Activated T-cell treated with anti-CD3 and anti-CD28 coated beads, Interleukin-2, amount 50 U/mL, for 24 hours (primary cell): ENCODE results near the gene CACNA2D3.

Source experiments
- DNase-seq: peaks from one replicate; pipeline ENCODE4 v3.0.0-alpha.2; 2020
- H3K27ac Mint-ChIP-seq: 2 replicates; pipeline ENCODE4 v1.8.0; 2020; ENCODE audit warnings: mild to moderate bottlenecking, mixed read lengths
- H3K27me3 Mint-ChIP-seq: 2 replicates; pipeline ENCODE4 v1.8.0; 2020; ENCODE audit warnings: mixed read lengths
- H3K36me3 Mint-ChIP-seq: 2 replicates; pipeline ENCODE4 v1.8.0; 2020; ENCODE audit warnings: low read depth, mixed read lengths
- H3K4me1 Mint-ChIP-seq: 2 replicates; pipeline ENCODE4 v1.8.0; 2020; ENCODE audit warnings: low read depth, mixed read lengths
- H3K4me3 Mint-ChIP-seq: 2 replicates; pipeline ENCODE4 v1.8.0; 2020; ENCODE audit warnings: mild to moderate bottlenecking, moderate library complexity, mixed read lengths
- H3K9me3 Mint-ChIP-seq: 2 replicates; pipeline ENCODE4 v1.8.0; 2020; ENCODE audit warnings: mixed read lengths

The CACNA2D3 gene

DNA sequence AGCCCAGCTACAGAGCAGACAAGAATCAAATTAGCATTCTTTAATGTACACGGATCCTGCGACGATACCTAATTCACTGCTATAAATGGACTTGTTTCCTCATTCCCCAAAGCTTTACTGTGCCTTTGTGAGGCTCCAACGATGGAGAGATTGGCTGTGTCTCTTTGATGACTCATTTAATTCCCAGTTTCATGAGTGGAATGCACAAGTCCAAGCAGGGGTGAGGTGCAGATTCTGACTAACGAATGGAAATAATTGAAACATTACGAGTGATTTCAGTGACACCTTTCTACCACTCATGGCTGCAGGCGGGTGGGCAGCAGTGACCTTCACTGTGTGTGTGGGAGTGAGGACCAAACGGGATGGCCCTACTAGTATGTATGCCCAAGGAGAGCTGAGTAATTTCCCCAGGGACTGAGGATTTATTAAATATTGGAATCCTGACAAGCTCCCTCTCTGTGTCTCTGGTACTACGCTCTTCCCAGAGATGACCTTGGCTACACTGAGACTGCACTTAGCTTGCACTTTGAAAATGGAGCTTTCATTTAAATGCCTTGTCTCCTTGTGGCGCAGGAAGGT is 156.7 kb downstream of the CACNA2D3 start:
- DNase-seq: no peak
- Mint-ChIP-seq H3K27ac (no peak overlapping the region), H3K27me3 (peaks cover 13% of the 10 kb centered on the region), H3K4me1 (no peaks in the 10 kb centered on the region), H3K4me3 (no peak overlapping the region), H3K36me3 (no peaks in the 10 kb centered on the region), H3K9me3 (peaks cover 6% of the 10 kb centered on the region)

GRCh38 chr3:54283470-54283869 is 161.1 kb downstream of the CACNA2D3 start:
- Mint-ChIP-seq H3K9me3 (peaks cover 6% of the 10 kb centered on the region), H3K4me3 (no peak overlapping the region), H3K4me1 (no peaks in the 10 kb centered on the region), H3K27me3 (peaks cover 13% of the 10 kb centered on the region), H3K27ac (no peak overlapping the region), H3K36me3 (no peaks in the 10 kb centered on the region)
- no peak for DNase-seq

DNA sequence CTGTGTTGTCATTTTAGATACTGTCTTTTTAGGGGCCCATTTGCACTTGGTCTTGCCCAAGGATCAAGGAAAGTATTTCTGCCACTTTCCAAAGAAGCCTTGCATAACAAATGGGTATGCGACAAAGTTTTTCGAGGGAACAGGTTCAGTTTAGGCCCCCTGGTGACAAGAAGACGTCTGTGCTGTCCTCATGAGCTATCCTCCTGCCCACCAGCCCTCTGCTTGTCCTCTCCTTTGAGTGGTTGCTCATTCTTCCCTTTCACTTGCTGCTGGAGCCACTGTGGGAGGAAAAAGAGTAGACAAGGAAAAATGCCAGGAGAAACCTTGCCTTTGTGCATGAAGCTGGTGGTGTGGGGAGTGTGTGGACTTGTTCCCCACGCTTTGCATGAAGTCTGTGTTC is 171.9 kb downstream of the CACNA2D3 start:
- DNase-seq: no peak
- no peaks in the 10 kb centered on the region for H3K4me1 Mint-ChIP-seq
- no peaks in the 10 kb centered on the region for H3K27me3 Mint-ChIP-seq
- H3K9me3 Mint-ChIP-seq: peaks cover 2% of the 10 kb centered on the region
- no peak overlapping the region for H3K27ac Mint-ChIP-seq
- no peaks in the 10 kb centered on the region for H3K36me3 Mint-ChIP-seq
- no peak overlapping the region for H3K4me3 Mint-ChIP-seq

GRCh38 chr3:54296531-54296930 is 174.2 kb downstream of the CACNA2D3 start:
- no peak for DNase-seq
- Mint-ChIP-seq H3K27me3 (no peaks in the 10 kb centered on the region), H3K9me3 (no peaks in the 10 kb centered on the region), H3K4me1 (no peaks in the 10 kb centered on the region), H3K36me3 (no peaks in the 10 kb centered on the region), H3K4me3 (no peak overlapping the region), H3K27ac (no peak overlapping the region)

DNA sequence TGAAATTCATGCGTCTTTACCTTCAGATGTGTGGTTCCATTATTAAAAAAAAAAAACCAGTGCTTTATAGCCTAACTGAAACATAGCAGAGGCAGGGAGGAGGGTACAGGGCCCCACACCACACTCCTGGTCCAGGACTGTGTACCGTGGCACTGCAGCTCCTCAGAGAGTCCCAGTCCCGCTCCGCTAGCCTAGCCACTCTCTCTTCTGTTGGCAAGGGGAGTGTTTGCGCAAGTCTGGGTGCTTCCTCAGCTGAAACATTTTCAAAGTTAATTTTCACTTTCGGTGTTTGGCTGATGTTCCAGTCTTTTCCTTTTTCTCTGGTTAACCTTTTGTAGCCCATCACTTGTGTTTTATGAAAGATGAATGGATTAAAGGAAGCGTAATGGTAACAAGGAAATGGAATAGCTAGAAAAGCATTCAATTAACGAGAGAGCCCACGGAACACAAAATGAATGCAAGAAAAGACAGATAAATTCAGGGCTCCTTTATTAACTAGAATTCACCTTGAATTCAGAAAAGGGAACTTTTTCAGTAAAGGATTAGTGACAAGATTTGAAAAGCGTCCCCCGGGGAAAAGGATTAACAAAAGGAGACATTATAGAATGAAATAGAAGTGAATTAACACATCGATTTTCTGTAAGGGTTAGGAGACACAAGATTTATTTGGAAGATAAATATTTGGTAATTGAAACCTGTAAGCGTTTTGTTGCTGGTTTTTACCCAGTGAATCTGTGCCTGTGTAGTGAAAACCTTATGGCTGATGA is 177.0 kb downstream of the CACNA2D3 start:
- DNase-seq: no peak
- H3K27me3 Mint-ChIP-seq: no peaks in the 10 kb centered on the region
- no peaks in the 10 kb centered on the region for H3K36me3 Mint-ChIP-seq
- H3K9me3 Mint-ChIP-seq: no peaks in the 10 kb centered on the region
- no peak overlapping the region for H3K4me3 Mint-ChIP-seq
- H3K4me1 Mint-ChIP-seq: no peaks in the 10 kb centered on the region
- no peak overlapping the region for H3K27ac Mint-ChIP-seq

DNA sequence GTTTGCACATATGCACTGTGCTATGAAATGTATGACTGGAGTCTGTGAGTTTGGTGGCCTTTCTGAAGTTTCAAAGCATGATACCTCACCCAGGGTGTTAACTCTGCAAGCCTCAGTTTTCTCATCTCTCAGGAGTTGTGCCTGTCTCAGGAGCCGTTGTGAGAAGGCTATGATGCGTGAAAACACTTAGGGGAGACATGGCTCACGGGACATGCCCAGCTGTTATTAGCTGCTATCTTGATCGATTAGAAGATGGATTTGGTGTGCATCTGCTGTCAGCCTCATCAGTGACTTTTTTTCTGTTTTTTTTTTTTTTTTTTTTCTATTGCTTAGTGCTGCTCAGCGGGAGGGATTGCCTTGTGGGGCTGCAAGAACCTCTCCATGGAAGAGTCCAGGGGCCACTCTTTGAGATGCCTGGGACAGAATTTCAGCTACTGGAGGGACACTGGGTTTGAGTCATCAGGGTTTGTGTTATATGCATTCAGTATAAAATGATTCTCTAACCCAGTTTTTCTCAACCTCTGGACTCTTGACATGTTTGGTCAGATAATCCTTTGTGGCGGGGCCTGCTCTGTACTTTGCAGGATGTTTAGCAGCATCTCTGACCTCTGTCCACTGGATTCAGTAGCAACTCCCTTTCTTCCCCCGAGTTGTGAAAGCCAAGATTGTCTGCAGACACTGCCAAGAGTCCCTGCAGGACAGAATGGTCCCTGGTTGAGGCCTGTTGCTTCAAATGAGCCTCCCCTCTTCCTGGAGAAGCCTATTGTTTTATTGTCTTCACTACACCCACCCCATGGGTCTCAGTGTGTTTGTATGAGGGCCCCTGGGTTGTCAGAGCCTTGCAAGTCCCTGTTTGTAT is 181.4 kb downstream of the CACNA2D3 start:
- Mint-ChIP-seq H3K4me1 (no peaks in the 10 kb centered on the region), H3K27me3 (peaks cover 4% of the 10 kb centered on the region), H3K9me3 (no peaks in the 10 kb centered on the region), H3K4me3 (no peak overlapping the region), H3K27ac (no peak overlapping the region), H3K36me3 (no peaks in the 10 kb centered on the region)
- no peak for DNase-seq

GRCh38 chr3:54304877-54305276 is 182.5 kb downstream of the CACNA2D3 start:
- Mint-ChIP-seq H3K4me3 (no peak overlapping the region), H3K4me1 (no peaks in the 10 kb centered on the region), H3K36me3 (no peaks in the 10 kb centered on the region), H3K27ac (no peak overlapping the region), H3K27me3 (peaks cover 4% of the 10 kb centered on the region), H3K9me3 (no peaks in the 10 kb centered on the region)
- no peak for DNase-seq

GRCh38 chr3:54305409-54306099 is 183.2 kb downstream of the CACNA2D3 start:
- no peak for DNase-seq
- Mint-ChIP-seq H3K27ac (no peak overlapping the region), H3K4me3 (no peak overlapping the region), H3K36me3 (no peaks in the 10 kb centered on the region), H3K4me1 (no peaks in the 10 kb centered on the region), H3K27me3 (peaks cover 4% of the 10 kb centered on the region), H3K9me3 (no peaks in the 10 kb centered on the region)

DNA sequence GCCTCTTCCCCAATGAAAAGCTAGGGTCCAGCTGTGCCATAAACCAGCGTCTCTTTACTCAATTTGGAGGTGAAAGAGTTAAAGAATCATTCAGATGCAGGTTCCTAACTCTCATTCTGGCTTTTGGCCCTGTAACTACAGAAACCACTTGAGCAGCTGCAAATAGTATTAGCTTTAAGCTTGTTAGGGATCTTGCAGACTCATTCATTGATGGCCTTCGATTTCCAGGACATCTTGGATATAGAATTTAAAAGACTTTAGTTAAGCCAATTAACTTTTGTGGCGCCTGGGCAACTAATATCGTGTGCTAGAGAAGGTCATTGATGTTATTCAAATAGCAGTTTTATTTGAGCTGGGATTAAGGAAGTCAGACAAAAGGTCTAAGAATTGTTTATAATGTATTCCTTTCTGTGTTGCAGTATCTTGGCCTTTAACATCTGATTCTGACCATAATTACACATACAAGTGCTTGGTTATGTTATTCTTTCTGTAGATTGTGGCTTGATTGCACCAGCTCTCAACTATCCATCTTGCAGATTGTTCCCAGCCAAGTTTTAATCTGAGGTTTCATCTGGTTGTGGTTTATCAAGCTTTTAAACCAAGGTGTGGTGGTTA is 185.3 kb downstream of the CACNA2D3 start:
- H3K36me3 Mint-ChIP-seq: no peaks in the 10 kb centered on the region
- no peak overlapping the region for H3K4me3 Mint-ChIP-seq
- H3K27ac Mint-ChIP-seq: no peak overlapping the region
- H3K27me3 Mint-ChIP-seq: peaks cover 6% of the 10 kb centered on the region
- no peak for DNase-seq
- no peaks in the 10 kb centered on the region for H3K4me1 Mint-ChIP-seq
- no peaks in the 10 kb centered on the region for H3K9me3 Mint-ChIP-seq

DNA sequence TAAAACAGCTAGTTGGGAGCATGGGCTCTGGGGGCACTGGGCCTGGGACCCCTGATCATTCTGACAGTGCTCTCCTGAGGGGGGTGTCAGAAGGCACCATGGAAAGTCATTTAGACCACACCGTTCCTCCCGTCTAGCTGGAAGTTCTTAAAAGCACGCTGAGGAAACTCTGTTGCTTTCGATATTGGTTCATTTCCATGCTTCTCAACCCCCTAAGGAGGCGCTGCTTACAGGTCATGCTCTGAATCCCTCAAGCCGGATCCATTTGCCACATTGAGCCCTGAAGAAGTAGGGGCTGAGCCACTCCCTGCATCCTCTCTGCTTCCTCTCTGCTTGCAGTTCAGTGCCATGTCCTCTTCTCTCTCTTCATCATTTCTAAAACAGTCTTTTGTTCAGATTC is 187.2 kb downstream of the CACNA2D3 start:
- Mint-ChIP-seq H3K4me1 (no peaks in the 10 kb centered on the region), H3K27ac (no peak overlapping the region), H3K4me3 (no peak overlapping the region), H3K36me3 (no peaks in the 10 kb centered on the region), H3K9me3 (no peaks in the 10 kb centered on the region), H3K27me3 (peaks cover 6% of the 10 kb centered on the region)
- no peak for DNase-seq

GRCh38 chr3:54311211-54311747 is 188.9 kb downstream of the CACNA2D3 start:
- Mint-ChIP-seq H3K27me3 (peaks cover 6% of the 10 kb centered on the region), H3K4me1 (no peaks in the 10 kb centered on the region), H3K9me3 (no peaks in the 10 kb centered on the region), H3K4me3 (no peak overlapping the region), H3K27ac (no peak overlapping the region), H3K36me3 (no peaks in the 10 kb centered on the region)
- DNase-seq: no peak

DNA sequence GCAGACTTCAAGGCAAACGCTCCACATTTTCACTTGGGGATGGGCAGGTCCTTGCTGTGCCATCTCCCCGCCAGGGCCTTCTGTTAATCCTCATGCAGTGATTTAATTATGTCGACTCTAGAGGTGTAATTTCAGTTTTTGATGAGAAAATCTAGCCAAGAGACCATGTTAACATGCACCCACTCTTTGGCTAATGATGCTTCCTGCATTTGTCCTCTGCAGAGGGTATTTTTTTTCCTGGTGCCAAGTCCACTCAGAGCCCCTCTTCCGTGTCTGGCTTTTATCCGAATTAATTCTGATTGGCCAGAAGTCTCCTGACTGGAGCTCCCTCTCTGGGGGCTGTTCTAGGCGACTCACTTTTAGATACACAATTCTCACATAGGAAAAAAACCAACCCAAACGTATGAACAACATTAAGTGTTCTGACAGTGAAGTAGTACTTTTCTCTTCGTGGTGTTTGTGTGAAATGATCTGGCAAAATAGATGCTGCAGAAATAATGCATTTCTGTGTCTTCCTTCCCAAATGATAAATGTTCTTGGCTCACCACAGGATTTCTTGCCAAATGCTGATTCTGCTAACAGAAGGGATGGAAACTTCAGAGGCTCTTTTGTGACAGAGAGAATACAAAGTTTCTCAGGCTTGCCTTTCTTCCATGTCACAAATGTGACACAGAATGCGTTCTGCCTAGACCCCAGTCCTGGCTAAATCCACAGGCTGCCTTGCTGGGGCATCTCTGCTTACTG is 190.0 kb downstream of the CACNA2D3 start:
- Mint-ChIP-seq H3K36me3 (no peaks in the 10 kb centered on the region), H3K27me3 (peaks cover 2% of the 10 kb centered on the region), H3K4me1 (no peaks in the 10 kb centered on the region), H3K4me3 (no peak overlapping the region), H3K9me3 (no peaks in the 10 kb centered on the region), H3K27ac (no peak overlapping the region)
- DNase-seq: no peak

DNA sequence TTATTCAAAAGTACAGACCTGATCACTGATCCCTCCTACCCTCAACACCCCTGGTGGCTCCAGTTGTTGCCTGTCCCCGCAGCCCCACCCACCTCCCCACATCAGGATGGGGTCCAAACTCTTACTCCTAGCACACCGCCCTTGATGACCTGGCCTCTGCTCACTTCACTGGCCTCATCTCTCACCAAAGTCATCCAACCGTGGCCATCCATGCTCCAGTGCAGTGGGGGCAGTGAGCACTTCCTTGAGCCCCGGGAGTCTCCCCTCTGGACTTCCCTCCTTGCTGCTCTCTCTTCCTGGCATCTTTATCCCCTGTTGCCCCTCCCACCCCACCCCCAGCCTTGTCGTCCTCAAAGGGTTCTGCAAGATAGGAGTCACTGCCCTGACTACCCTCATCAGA is 191.1 kb downstream of the CACNA2D3 start:
- DNase-seq: no peak
- H3K4me3 Mint-ChIP-seq: no peak overlapping the region
- H3K27ac Mint-ChIP-seq: no peak overlapping the region
- H3K27me3 Mint-ChIP-seq: peaks cover 2% of the 10 kb centered on the region
- no peaks in the 10 kb centered on the region for H3K36me3 Mint-ChIP-seq
- H3K9me3 Mint-ChIP-seq: no peaks in the 10 kb centered on the region
- no peaks in the 10 kb centered on the region for H3K4me1 Mint-ChIP-seq
